ENCODE measurements around the gene GRHL1.

Gene GRHL1

GRCh38 chr2:9990736-9991135 lies 39.2 kb downstream of the GRHL1 start:
- Mint-ChIP-seq H3K27ac (no peak overlapping the region), H3K9me3 (no peaks in the 10 kb centered on the region), H3K4me3 (no peak overlapping the region), H3K4me1 (ENCODE audit: low read depth) (peaks cover 11% of the 10 kb centered on the region), H3K27me3 (no peaks in the 10 kb centered on the region), H3K36me3 (ENCODE audit: low read depth) (no peaks in the 10 kb centered on the region)
- DNase-seq: no peak

GRCh38 chr2:9991221-9991620 lies 39.7 kb downstream of the GRHL1 start:
- H3K4me1 Mint-ChIP-seq (ENCODE audit: low read depth): peaks cover 11% of the 10 kb centered on the region
- H3K27me3 Mint-ChIP-seq: no peaks in the 10 kb centered on the region
- no peak overlapping the region for H3K4me3 Mint-ChIP-seq
- H3K9me3 Mint-ChIP-seq: no peaks in the 10 kb centered on the region
- no peak overlapping the region for H3K27ac Mint-ChIP-seq
- no peak for DNase-seq
- no peaks in the 10 kb centered on the region for H3K36me3 Mint-ChIP-seq (ENCODE audit: low read depth)

- Mint-ChIP-seq H3K9me3 (no peaks in the 10 kb centered on the region), H3K4me3 (no peak overlapping the region), H3K4me1 (ENCODE audit: low read depth) (peaks cover 11% of the 10 kb centered on the region), H3K36me3 (ENCODE audit: low read depth) (no peaks in the 10 kb centered on the region), H3K27ac (no peak overlapping the region), H3K27me3 (no peaks in the 10 kb centered on the region)
- no peak for DNase-seq
Observed at GRCh38 chr2:9991829-9992273, 40.4 kb downstream of the GRHL1 start.

DNA sequence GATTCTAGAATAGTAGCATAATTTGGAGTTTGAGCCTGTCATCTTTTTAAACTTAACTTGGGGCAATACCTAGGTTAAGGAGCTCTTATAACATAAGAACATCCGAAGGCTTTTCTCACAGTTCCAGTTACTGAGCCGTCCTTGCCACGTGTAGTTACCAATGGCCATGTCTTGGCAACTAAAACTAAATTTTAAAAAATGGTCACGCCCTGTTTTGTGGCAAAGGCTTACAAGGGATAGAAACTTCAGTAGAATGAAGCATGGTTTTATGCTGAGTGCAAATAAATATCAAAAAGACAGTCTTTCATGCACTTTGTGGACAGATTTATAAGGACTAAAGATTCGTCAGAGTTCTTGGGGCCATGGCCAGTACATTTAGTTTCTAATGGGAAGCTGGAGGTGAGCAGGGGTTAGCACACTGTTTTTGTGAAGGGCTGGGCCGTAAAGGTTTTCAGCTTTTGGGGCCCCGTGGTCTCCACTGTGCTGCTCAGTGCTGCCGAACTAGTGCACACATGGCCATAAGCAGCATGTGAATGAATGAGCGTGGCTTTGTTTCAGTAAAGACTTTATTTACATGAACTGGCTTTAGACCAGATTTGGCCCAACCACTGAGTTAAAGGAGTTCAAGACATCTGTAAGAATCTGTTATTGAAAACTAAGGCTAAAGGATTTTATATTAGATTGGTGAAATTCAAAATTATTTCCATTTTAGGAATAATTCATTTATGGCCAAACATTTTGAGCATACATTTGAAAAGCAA lies 41.1 kb downstream of the GRHL1 start:
- no peak overlapping the region for H3K27ac Mint-ChIP-seq
- no peaks in the 10 kb centered on the region for H3K36me3 Mint-ChIP-seq (ENCODE audit: low read depth)
- H3K4me1 Mint-ChIP-seq (ENCODE audit: low read depth): peaks cover 11% of the 10 kb centered on the region
- no peaks in the 10 kb centered on the region for H3K9me3 Mint-ChIP-seq
- no peak overlapping the region for H3K4me3 Mint-ChIP-seq
- DNase-seq: no peak
- H3K27me3 Mint-ChIP-seq: no peaks in the 10 kb centered on the region

- Mint-ChIP-seq H3K36me3 (ENCODE audit: low read depth) (no peaks in the 10 kb centered on the region), H3K27me3 (no peaks in the 10 kb centered on the region), H3K27ac (peak overlapping the region; percentile 51), H3K4me1 (ENCODE audit: low read depth) (peaks cover 11% of the 10 kb centered on the region), H3K4me3 (no peak overlapping the region), H3K9me3 (no peaks in the 10 kb centered on the region)
- DNase-seq: no peak
Observed at GRCh38 chr2:9993488-9994165, 42.1 kb downstream of the GRHL1 start.

GRCh38 chr2:9994462-9994861 lies 43.0 kb downstream of the GRHL1 start:
- no peaks in the 10 kb centered on the region for H3K27me3 Mint-ChIP-seq

DNA sequence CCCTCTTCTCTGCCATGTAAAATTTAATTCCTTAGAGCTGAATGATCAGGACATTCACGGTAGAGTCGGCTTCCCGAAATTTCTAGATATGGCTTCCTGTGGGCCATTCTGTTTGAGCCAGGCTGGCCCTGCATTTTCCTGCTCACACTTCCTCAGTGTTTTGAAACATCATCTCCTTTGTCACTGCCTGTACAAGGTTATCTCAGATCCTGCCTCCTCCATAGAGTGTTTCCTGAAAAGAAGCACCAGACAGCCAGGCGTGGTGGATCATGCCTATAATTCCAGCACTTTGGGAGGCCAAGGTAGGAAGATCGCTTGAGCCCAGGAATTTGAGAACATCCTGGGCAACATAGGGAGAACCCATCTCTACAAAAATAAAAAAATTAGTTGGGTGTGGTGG lies 43.6 kb downstream of the GRHL1 start:
- no peaks in the 10 kb centered on the region for H3K9me3 Mint-ChIP-seq
- DNase-seq: no peak
- H3K4me1 Mint-ChIP-seq (ENCODE audit: low read depth): peaks cover 11% of the 10 kb centered on the region
- no peak overlapping the region for H3K27ac Mint-ChIP-seq
- H3K36me3 Mint-ChIP-seq (ENCODE audit: low read depth): no peaks in the 10 kb centered on the region
- H3K27me3 Mint-ChIP-seq: no peaks in the 10 kb centered on the region
- H3K4me3 Mint-ChIP-seq: no peak overlapping the region

More at GRCh38 chr2:9994462-9994861, 43.0 kb downstream of the GRHL1 start:
- no peaks in the 10 kb centered on the region for H3K9me3 Mint-ChIP-seq
- H3K4me1 Mint-ChIP-seq (ENCODE audit: low read depth): peaks cover 11% of the 10 kb centered on the region
- no peak for DNase-seq
- H3K27ac Mint-ChIP-seq: no peak overlapping the region
- no peaks in the 10 kb centered on the region for H3K36me3 Mint-ChIP-seq (ENCODE audit: low read depth)
- no peak overlapping the region for H3K4me3 Mint-ChIP-seq

- no peaks in the 10 kb centered on the region for H3K36me3 Mint-ChIP-seq (ENCODE audit: low read depth)
- no peak for DNase-seq
Observed at GRCh38 chr2:9996321-9996720, 44.8 kb downstream of the GRHL1 start.

GRCh38 chr2:9997936-9998335 lies 46.4 kb downstream of the GRHL1 start:
- H3K36me3 Mint-ChIP-seq (ENCODE audit: low read depth): no peaks in the 10 kb centered on the region
- no peak for DNase-seq
- no peak overlapping the region for H3K27ac Mint-ChIP-seq
- H3K4me3 Mint-ChIP-seq: no peak overlapping the region
- H3K4me1 Mint-ChIP-seq (ENCODE audit: low read depth): peaks cover 11% of the 10 kb centered on the region
- H3K27me3 Mint-ChIP-seq: no peaks in the 10 kb centered on the region
- no peaks in the 10 kb centered on the region for H3K9me3 Mint-ChIP-seq

More at GRCh38 chr2:9996321-9996720, 44.8 kb downstream of the GRHL1 start:
- H3K4me3 Mint-ChIP-seq: no peak overlapping the region
- H3K9me3 Mint-ChIP-seq: no peaks in the 10 kb centered on the region
- no peaks in the 10 kb centered on the region for H3K27me3 Mint-ChIP-seq
- no peak overlapping the region for H3K27ac Mint-ChIP-seq
- peaks cover 11% of the 10 kb centered on the region for H3K4me1 Mint-ChIP-seq (ENCODE audit: low read depth)

DNA sequence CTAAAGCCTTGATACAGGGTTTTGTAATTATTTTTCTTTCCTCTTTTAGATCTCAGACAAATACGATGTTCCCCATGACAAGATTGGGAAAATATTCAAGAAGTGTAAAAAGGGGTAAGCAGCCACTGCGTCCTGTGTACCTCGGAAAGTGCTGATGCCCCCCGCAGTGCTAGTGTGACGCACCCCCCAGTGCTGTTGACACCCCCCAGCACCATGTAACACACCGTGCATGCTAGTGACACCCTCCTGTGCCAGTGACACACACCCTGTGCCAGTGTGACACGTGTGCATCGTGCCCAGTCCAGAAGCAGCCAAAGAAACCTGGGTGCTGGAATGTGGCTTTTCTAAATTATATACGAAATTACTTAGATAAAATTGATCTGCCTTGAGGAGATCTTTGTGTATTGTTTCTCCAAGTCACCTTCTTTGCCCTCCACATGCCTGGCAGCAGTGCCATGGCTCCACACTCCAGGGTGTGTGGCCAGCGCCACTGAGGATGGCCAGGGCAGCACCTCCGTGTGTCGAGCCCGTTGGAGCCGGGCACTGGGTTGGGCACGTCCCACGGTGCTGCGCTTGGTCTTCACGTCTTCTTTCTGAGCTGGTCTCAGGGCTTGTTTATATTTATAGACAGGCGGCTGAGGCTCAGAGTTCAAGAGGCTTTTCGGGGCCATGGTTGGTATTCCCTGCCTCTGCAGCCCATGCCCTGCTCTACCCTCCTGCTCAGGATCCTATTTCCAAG lies 47.6 kb downstream of the GRHL1 start:
- Mint-ChIP-seq H3K4me1 (ENCODE audit: low read depth) (peaks cover 3% of the 10 kb centered on the region), H3K27me3 (no peaks in the 10 kb centered on the region), H3K9me3 (no peaks in the 10 kb centered on the region), H3K36me3 (ENCODE audit: low read depth) (no peaks in the 10 kb centered on the region), H3K27ac (no peak overlapping the region), H3K4me3 (no peak overlapping the region)
- no peak for DNase-seq

- H3K27ac Mint-ChIP-seq: no peak overlapping the region
- no peaks in the 10 kb centered on the region for H3K4me1 Mint-ChIP-seq (ENCODE audit: low read depth)
- DNase-seq: no peak
- no peak overlapping the region for H3K4me3 Mint-ChIP-seq
- H3K27me3 Mint-ChIP-seq: no peaks in the 10 kb centered on the region
- no peaks in the 10 kb centered on the region for H3K36me3 Mint-ChIP-seq (ENCODE audit: low read depth)
- H3K9me3 Mint-ChIP-seq: no peaks in the 10 kb centered on the region
Observed at GRCh38 chr2:9999693-10000092, 48.2 kb downstream of the GRHL1 start.

GRCh38 chr2:10000541-10000940 lies 49.0 kb downstream of the GRHL1 start:
- Mint-ChIP-seq H3K36me3 (ENCODE audit: low read depth) (no peaks in the 10 kb centered on the region), H3K9me3 (no peaks in the 10 kb centered on the region), H3K4me1 (ENCODE audit: low read depth) (no peaks in the 10 kb centered on the region), H3K4me3 (no peak overlapping the region), H3K27me3 (peaks cover 2% of the 10 kb centered on the region), H3K27ac (no peak overlapping the region)
- DNase-seq: peak; percentile 15

- Mint-ChIP-seq H3K36me3 (ENCODE audit: low read depth) (no peaks in the 10 kb centered on the region), H3K27me3 (peaks cover 10% of the 10 kb centered on the region), H3K4me3 (no peak overlapping the region), H3K9me3 (no peaks in the 10 kb centered on the region), H3K27ac (no peak overlapping the region), H3K4me1 (ENCODE audit: low read depth) (peaks cover under 1% of the 10 kb centered on the region)
- DNase-seq: no peak
Observed at GRCh38 chr2:10001586-10001985, 50.1 kb downstream of the GRHL1 start.

GRCh38 chr2:10002109-10002508 lies 50.6 kb downstream of the GRHL1 start:
- Mint-ChIP-seq H3K27me3 (peaks cover 15% of the 10 kb centered on the region), H3K4me3 (no peak overlapping the region)

DNA sequence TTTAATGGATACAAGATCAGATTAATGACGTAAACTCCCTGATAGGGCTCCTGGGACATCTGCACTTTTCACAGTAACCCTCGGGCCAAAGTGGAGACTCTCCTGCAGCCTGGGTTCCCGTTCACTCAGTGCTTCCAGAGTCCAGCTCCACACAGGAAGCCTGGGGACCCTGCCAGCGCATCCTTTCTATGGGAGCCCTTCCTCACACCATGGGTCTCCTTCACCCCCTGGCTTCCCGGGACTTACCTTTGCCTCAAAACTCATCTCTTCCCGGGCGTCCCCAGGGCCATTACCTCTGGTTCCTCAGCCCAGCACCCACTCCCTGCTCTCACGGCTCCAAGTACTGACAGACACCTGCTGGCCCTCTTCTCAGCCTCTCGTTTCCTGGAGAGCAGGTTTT lies 51.2 kb downstream of the GRHL1 start:
- peak; percentile 8 for DNase-seq
- Mint-ChIP-seq H3K27ac (no peak overlapping the region), H3K9me3 (no peaks in the 10 kb centered on the region), H3K27me3 (peaks cover 19% of the 10 kb centered on the region), H3K4me1 (ENCODE audit: low read depth) (peaks cover 1% of the 10 kb centered on the region), H3K4me3 (no peak overlapping the region), H3K36me3 (ENCODE audit: low read depth) (no peaks in the 10 kb centered on the region)

More at GRCh38 chr2:10002109-10002508, 50.6 kb downstream of the GRHL1 start:
- DNase-seq: no peak
- Mint-ChIP-seq H3K36me3 (ENCODE audit: low read depth) (no peaks in the 10 kb centered on the region), H3K27ac (no peak overlapping the region), H3K4me1 (ENCODE audit: low read depth) (peaks cover 1% of the 10 kb centered on the region), H3K9me3 (no peaks in the 10 kb centered on the region)

Measured in activated T-cell treated with anti-CD3 and anti-CD28 coated beads, Interleukin-2, amount 50 U/mL, for 24 hours (primary cell).